RPMI7951 (cell line): Measurements from ENCODE around the gene FAM149A. TPM values are rescaled to one million over a fixed set of nuclear protein-coding genes. Genes with fewer than 3 reads are reported as not detected.

Experiments
- DNase-seq: peaks from one replicate; pipeline ENCODE4 v3.0.0-alpha.2; 2012; ENCODE audit warnings: low read depth
- total RNA-seq: library from RNA; depleted of rRNA; stranded (reverse); fragments of >200 nt; shearing (Covaris generic); gene quantifications from 2 replicates; pipeline ENCODE4 v1.2.3, GENCODE V29; 2014

Gene FAM149A
- total RNA-seq, 1 experiment from 2014 or later, result not detected

DNA sequence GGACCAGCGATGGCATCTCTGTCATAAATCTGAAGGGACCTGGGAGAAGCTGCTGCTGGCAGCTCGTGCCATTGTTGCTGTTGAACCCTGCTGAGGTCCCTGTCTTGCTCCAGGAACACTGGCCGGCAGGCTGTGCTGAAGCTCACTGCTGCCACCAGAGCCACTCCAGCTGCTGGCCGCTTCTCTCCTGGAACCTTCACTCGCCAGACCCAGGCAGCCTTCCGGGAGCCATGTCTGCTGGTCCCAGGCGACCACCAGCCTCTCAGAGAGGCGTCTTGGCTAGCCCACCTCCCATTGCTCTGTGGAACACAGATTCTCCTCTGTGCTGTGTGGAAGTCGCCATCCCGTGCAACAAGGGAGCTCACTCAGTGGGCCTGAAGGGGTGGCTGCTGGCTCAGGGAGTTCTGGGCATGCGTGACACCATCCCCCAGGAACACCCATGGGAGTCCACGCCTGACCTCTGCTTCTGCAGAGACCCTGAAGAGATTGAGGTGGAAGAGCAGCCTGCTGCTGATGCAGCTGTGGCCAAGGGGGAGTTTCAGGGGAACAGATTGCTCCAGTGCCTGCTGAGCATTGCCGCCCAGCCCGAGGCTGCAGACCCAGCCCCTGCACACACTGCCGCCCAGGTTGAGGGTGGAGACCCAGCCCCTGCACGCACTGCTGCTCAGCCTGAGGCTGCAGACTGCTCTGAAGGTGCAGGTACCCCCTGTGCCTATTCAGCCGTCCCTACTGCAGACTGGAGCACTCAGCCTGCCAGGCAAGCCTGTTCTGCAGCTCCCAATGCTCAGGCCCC lies 53.7 kb downstream of the FAM149A start:
- no peak for DNase-seq

DNA sequence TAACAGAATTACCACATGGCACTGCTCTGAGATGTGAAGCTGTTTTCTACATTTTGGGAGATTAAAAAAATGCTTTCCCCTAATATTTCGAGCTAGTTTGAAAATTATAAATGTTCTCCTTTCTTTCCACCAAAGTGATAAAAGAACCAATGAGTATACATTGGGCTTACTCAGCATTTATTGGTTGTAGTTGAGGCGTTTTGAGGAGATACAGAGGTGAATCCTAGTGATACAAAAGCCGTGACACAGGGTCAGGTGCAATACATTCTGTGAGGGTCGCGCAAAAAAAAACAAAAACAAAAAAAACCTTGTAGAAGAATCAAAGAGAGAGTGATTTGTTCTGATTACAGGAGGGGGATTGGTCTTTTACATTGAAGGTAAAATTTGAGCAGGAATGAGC lies 54.5 kb downstream of the FAM149A start:
- no peak for DNase-seq

DNA sequence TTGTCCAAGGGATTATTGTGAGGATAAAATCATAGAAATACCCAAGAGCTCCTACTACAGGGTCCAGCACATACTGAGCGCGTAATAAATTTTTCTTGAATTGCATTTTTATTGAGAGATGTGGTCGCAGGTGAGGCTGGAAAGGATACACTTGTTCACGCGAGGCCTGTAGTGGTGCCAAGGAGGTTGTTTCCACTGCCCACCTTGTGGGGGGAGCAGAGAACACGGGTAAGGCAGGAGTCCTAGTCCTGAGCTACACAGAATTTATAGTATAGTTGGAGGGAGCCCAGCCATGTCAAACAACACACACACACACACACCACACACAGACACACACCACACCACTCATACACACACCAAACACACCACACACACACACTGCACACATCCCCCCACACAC lies 55.1 kb downstream of the FAM149A start:
- DNase-seq, result no peak

DNA sequence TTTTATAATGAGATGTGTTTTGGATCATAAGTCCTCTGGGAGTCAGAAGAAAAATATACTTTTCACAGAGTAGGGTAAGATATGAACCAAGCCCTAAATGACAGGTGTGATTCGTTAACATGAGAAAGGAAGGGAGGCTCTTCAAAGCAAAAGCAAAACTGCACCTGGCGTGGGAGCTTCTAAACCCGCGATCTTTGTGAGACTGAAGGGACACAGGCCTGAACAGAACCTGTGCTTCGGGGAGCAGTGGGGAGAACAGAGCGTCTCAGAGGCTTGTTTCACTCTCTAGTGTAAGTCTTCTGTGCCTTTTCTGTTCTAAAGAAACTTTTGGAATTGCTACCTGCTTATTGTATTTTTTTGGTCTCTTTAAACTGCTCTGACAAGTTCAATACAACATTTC lies 56.6 kb downstream of the FAM149A start:
- no peak for DNase-seq

DNA sequence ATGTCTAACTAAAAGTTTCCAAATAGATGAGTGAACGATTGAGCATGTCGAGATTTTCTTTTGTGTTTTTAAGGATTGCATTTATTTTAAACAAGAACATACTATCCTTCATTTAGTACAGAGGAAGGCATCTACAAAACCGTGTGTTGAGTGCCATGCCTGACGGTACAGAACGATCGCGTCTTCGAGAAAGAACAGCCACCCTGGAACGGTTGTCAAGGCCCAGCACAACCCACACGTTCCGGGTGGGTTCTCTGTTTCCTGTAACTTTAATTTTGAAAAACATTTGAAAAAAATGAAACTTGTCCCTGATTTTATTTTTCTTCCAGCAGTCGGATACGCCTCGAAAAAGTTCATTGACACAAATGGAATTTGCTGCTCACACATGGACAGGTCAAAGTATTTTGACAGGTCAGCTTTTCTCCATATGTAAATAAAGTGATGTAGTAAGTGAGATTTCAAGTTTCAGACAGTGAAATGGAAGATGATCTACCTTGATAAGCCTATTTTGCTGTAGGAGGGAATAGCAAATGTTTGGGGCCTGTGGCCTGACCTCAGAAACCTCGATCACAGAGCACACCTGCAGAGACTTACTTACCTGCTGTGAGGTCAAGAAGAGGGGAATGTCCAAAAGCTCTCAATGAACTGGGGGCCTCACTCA lies 62.5 kb downstream of the FAM149A start:
- no peak for DNase-seq

DNA sequence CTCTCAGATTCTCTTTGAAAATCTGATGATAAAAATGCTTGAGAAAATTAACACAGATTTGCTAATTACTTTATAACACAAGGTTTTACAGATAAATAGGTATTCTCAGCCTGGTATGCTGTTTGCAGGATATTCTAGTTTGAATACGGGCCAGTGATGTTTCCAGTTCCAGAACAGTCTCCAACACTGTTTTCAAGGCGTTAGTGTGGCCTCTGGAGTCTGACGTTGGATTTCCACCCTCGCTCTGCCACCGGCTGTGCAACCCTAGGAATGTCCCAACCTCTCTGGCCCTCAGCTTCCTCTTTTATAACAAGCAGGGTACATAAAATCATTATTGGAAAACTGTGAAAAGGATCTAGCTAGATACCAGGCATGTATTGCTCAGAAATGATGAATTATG lies 63.1 kb downstream of the FAM149A start:
- no peak for DNase-seq

DNA sequence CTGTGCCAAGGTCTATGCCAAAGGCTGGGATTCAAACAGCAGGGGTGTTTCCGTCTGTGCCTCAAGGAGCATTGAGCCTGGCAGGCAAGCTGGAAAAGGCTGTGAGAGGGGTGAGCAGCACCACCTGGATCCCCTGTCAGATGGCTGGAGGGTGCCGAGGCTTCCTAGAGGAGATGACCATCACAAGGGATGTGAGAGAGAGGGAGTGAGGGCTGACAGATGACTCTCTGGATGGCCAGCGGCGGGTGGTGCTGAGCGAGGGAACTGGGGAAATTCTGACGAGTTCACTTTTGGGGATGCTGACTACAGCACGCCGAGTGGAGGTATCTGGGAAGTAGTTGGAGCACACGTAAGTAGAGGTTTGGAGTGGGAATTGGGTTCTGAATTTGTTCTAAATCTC lies 64.2 kb downstream of the FAM149A start:
- no peak for DNase-seq

DNA sequence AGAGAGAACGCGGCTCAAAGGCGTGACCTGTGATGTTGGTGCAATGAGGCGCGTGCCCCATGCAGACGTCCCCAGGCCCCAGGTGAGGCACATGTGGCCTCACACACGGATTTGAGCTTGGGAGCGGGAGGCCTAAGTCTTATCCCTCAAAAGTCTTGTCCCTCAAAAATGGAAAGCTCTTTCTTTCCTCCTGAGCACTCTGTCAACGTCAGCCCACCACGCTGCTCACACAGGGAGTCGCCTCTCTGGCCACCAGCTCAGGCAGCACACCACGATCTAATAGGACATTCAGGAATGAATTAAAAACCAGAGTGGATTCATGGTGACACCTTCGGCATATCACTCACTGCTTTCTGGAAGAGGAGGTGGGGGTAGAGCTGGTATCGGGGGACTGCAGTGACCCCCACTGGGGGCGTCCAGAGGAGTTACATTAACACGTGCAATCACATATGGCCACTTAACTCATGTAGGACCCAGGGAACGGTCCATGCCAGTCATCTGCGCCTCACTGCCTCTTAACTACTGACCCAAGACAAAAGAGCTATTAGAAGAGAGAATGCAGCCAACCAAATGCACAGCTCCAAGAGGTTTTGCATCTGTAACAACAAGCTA lies 64.9 kb downstream of the FAM149A start:
- DNase-seq, result no peak

DNA sequence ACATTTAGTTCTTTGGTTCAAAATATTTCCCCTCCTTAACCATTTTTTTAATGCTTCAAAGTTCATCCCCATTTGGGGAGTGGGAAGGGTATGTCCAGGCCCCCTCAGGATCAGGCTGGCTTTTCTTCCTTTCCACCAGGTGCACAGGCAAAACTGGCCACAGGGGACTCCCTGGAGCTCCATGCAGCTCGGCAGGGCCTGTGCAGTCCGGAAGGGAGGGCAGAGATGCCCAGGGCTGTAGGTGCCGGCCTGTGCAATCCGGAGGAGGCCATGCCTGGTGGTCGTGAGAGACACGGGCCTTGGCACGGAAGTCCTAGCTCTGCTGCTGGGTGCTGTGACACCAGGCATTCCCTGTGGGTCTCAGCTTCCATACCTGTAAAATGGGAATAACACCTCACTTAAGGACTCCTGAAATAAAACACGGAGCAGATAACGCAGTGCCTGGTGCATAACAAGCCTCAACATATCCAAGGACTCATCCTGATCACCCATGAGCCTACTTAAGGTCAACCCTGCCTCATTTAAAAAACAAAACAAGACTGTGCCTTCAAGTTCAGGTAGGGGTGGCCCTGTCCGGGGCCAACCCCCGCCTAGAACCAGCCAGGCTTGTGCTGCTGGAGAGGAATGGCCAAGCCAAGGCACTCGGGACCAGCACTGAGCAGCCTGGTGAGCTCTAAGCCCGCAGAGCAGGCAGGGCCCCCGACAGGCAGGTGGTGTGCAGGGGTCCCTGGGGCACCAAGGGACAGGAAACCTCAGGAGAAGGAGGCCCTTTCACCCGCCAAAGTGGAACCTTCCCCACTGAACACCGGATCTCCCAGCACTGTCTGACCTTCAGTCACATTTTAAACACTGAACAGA lies 65.7 kb downstream of the FAM149A start:
- no peak for DNase-seq

DNA sequence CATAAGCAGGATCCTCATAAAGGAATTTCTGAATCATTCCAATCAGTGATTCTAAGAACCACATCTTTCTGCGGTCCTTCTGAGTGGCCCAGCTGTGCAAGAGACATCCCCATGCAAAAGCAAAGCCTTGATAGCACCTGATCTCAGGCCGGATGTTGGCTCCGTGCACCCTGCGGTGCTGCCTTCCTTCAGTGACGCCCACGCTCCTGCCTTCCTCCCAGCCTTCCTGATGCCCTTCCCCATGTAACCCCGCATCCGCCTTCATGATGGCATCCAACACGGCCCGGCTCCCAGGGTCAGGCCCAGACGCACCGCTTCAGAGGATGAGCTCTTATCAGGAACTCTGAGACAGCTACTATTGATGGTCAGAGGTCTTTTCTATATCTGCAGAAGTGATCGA lies 66.5 kb downstream of the FAM149A start:
- no peak for DNase-seq

DNA sequence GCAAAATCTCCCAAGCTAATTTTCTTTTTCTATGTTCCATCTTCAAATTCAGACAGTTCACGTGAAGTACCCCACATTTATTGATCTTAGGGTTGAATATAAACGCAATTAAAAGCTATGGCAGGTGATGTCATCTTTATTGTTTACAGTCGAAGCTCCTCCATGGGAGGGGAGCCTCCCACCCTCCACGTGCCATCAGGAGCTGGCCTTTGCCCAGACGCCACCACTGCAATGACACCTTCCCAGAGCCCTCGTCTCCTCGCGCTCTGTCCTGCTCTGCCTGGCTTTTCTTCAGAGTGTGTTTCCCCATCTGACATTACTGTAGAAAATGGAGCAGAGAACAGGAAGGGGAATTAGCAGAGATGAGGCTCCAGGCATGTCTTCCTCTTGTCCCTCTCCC lies 68.0 kb downstream of the FAM149A start:
- DNase-seq, result no peak

DNA sequence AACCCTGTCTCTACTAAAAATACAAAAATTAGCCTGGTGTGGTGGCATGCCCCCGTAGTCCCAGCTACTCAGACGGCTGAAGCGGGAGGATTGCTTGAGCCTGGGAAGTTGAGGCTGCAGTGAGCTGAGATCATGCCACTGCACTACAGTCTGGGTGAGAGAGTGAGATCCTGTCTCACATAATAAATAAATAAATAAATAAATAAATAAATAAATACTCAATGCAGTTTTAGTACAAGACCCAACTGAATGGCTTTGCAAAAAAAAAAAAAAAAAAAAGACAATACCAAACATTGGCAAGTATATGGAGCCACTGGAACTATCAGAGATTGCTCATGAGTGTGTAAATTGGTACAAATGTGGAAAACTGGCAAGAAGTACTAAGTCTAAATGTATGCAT lies 83.6 kb downstream of the FAM149A start:
- no peak for DNase-seq

DNA sequence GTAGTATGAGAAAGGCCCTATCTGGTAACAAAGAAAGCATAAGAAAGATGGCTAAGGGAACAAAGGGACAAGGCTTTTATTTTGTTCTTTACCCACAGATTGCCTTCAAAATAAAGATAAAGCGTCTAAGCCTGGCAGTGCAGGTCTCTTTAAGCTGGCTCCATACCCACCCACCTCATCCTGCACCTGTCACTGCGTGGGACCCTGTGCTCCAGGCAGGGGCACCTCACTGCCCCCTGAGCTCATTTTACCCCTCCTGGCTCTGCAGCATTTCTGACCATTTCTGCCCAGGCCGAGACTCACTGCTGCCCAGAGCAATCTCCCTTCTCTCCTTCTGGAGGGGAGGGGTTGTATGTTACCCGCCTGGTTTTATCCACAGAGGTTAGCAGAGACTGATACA lies 85.2 kb downstream of the FAM149A start:
- DNase-seq, result no peak

DNA sequence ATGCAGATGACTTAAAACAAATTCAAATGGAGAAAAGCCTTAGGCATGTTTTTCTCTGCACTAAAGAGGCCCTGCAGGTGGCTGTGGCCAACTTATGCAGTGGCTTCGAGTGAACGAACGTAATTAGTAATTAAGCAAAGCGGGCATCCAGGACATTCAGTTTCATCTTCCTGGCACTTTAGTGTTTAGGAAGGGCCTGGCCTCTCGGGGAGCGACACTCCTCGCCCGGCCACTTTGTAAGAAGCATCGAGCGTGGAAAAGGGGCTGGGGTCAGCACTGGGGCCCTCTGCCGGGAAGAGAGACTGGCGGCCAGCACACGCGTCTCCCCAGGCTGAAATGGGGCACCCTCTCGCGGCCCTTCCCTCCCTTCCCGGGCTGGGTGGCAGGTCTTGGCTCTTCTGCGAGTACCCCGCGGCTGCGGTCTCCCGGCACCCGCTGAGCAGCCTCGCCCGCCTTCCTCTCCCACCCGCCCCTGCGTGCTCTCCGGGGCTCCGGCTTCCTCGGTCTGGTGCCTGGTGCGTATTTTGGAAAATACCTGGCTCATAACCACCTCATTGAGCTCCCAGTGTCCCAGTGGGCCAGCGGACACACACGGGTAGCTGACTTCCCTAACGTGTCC lies 86.2 kb downstream of the FAM149A start:
- peak; percentile 44 for DNase-seq

DNA sequence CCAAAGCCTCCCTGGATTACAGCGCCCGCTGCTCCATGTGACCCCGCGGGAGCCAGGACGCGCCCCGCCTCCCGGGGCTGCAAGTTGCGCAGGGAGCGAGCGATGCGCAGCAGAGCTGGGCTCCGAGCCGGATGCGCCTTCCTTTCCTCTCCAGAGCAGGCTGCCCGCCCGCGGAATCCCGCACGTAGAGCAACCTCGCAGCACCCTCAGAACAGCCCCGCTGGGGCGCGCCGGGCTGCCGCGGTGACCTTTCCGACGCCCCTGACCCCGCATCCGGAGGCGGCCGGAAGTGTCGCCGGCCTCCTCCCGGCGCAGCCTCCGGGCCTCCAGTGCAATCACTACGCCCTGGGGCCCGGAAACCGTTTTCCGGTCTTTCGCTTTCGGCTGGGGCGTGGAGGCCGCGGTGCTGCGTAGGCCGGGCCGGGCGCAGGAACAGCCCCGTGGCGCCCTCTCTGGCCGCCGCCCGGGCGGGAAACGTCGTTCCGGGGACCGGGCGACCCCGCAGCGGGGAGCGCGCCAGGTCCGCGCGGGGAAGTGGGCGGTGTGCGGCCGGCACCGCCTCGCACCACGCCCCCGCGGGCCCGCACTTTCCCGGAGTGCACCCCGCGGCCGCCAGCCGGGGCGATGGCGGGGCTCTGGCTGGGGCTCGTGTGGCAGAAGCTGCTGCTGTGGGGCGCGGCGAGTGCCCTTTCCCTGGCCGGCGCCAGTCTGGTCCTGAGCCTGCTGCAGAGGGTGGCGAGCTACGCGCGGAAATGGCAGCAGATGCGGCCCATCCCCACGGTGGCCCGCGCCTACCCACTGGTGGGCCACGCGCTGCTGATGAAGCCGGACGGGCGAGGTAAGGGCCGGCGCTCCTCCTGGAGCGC lies 86.9 kb downstream of the FAM149A start, which contains the start of gene CYP4V2:
TSS of gene CYP4V2 (plus strand) at position 368 of the 866 bp plus-strand sequence. CDS start at position 625, 257 bp downstream.
- DNase-seq, result peak; percentile 72

DNA sequence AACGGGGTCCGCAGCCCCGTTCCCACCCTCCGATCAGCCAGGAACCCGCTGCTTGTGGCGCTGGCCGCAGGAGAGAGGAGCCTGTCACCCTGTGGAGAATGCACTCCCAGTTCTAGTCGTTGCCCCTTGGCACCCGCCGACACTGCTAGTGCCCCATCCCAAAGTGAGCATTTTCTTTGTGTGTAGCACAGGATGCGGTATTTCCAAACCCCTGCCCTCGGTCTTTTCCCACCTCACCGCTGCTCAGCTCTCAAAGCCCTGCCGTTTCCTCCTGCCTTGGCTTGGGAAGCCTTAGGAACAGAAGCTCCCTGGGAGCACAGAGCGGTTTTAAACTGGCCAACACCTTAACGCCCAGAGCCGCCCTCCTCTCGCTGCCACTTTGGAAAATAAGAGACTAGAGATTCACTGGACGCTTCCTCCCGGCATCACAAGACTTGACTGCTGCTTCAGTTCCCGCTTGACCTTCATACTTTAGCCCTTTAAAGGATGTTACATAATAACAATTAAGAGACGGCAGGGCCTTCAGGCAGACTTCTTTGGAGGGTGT lies 87.6 kb downstream of the FAM149A start:
- peak; percentile 44 for DNase-seq

DNA sequence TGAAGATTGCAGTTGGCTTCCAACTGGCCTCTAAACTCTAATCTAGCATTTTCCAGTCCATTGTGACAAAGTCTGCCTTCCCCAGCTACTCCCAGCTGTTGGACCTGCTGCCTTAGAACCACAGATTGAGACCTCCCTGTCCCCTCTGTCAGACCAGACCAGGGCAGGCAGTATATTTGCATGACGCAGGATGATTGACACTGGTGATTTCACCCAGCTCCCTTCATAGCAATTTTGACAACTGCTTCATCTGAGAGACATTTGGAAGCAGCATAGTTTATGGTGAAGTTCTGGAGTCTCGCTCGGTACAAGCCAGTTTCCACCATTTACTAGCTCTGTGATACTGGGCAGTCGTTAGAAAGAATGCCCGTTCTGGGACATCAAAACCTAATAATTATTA lies 89.3 kb downstream of the FAM149A start:
- DNase-seq, result no peak

DNA sequence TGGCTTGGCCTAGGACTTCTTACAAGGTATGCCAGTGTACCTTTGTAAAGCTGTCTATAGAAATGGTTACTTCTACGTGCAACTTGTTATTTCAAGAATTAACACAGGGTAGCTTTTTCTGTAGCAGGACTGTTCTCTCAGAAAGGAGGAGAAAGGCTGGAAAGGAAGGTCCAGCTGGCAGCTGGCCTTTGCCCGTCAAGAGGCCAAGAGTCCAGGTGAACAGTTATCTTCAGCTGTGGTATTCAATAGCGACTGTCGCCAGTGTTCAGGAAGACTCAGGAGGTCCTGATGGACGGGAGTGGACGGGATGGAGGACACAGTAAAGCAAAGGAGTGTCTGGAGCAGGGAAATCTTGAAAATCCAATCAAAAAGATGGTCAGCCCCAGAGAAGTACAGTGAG lies 91.6 kb downstream of the FAM149A start:
- DNase-seq, result no peak

DNA sequence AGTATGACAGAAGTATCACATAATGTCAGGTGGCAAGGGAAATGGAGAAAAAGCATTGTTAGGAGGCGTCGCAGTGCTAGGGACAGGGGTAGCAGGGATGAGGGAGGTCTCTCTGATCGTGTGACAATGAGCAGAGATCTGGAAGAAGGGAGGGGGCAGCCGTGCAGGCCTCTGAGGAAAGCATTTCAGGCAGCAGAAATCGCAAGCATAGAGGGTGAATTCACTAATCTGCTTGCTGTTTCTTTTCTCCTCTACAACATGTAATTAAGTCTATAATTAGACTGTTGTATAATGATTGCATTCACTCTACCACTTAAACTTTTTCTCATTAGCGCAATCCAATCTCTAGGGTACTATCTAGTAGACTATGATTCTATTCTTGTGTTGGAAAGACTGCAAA lies 96.0 kb downstream of the FAM149A start:
- DNase-seq, result no peak

DNA sequence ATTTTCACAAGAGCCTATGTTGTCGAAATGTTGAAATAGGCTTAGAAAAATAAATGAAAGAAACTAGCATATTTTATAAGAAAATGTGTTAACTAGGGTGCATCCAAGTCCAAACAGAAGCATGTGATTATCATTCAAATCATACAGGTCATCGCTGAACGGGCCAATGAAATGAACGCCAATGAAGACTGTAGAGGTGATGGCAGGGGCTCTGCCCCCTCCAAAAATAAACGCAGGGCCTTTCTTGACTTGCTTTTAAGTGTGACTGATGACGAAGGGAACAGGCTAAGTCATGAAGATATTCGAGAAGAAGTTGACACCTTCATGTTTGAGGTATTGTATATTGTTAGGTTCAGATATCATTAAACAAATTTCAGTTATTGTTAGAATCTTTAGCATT lies 96.5 kb downstream of the FAM149A start:
- DNase-seq, result no peak
